Breast epithelium (tissue), 4 donors: ENCODE data around the gene SLC37A2. TPM values are rescaled to one million over a fixed set of nuclear protein-coding genes. Genes with fewer than 3 reads are reported as not detected.
"Not testable (repeated sequence)": the region's sequence is repeated elsewhere in the genome, so short reads cannot be mapped to it uniquely, and the experiment has no call there.

Experiments used
- DNase-seq, 2 donors: peaks; one replicate each; pipeline ENCODE4 v3.0.0-alpha.2; 2019; ENCODE audit warnings: low spot score in 2 of 2
- H3K27ac ChIP-seq, 2 donors: fragments of 200-600 bp; sonication (generic) in 1 of 2; one replicate each; pipeline ENCODE4 v1.5.1; 2016 to 2019; ENCODE audit warnings: mild to moderate bottlenecking in 1 of 2
- H3K27me3 ChIP-seq, 2 donors: fragments of 200-600 bp; sonication (generic) in 1 of 2; one replicate each; pipeline versions ENCODE4 v1.5.1 to v1.6.0; 2017 to 2019; ENCODE audit warnings: control low read depth in 1 of 2, mild to moderate bottlenecking in 1 of 2
- H3K36me3 ChIP-seq: fragments of 200-600 bp; one replicate; pipeline ENCODE4 v1.5.1; 2019
- H3K4me1 ChIP-seq, 2 donors: fragments of 200-600 bp; sonication (generic); one replicate each; pipeline ENCODE4 v1.5.1; 2016 to 2019; ENCODE audit warnings: control low read depth in 1 of 2
- H3K4me3 ChIP-seq, 3 donors: fragments of 200-600 bp; sonication (generic); 1 replicate in 2 of 3; 2 replicates in 1 of 3; pipeline ENCODE4 v1.5.1; 2016 to 2019; ENCODE audit warnings: mild to moderate bottlenecking in 3 of 3, moderate library complexity in 2 of 3
- H3K9me3 ChIP-seq, 2 donors: fragments of 200-600 bp; sonication (generic) in 1 of 2; one replicate each; pipeline ENCODE4 v1.5.1; 2016 to 2019; ENCODE audit warnings: control low read depth in 1 of 2
- POLR2A ChIP-seq: fragments of 450-650 bp; IDR thresholded peaks from one replicate; pipeline ENCODE4 v1.6.1; 2016; ENCODE audit warnings: antibody characterized with exemption, mild to moderate bottlenecking, moderate library complexity
- POLR2AphosphoS5 ChIP-seq, 3 donors: sonication (generic); formaldehyde crosslinking; IDR thresholded peaks; one replicate each; pipeline ENCODE4 v1.6.1; 2017; ENCODE audit warnings: antibody characterized with exemption in 3 of 3
- intact Hi-C: fragments of 100-400 bp; cut with DNase I; formaldehyde crosslinking; loops from one replicate; pipeline ENCODE4 v1.15.1; 2023; ENCODE audit warnings: low total_unique reads
- total RNA-seq, 3 donors: library from RNA; depleted of rRNA; stranded (reverse); fragments of >200 nt; gene quantifications; one replicate each; pipeline ENCODE4 v1.1.0, GENCODE V29; 2016
- TF ChIP-seq, protein P1 (sequence below), 3 donors: fragments of 450-650 bp; IDR thresholded peaks; one replicate each; pipeline ENCODE4 v1.5.1; 2016 to 2017; ENCODE audit warnings: antibody characterized with exemption in 3 of 3, mild to moderate bottlenecking in 3 of 3, moderate library complexity in 3 of 3

Gene SLC37A2
- total RNA-seq, 3 donors from 2014 or later, result 3.9 to 38.9 (median 13.6) TPM

DNA sequence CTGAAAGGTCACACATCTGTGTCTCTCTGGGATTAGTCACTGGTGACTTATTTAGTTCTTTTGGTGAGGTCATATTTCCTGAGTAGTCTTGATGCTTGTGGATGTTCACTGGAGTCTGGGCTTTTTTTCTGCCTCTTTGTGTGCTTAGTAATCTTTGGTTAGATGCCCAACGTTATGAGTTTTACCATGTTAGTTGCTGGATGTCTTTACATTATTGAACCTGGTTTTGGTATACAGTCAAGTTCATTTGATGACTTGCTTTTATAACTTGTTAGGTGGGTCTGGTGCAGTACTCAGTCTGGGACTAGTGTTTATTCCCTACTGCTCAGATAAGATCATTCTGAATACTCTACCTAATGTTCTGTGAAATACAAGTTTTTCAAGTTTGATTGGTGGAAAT, 26.2 kb upstream of the SLC37A2 start:
- Histone ChIP-seq H3K36me3 (no peaks in the 10 kb centered on the region), H3K4me3 (no peak overlapping the region), H3K9me3 (peaks cover 7 to 11% of the 10 kb centered on the region in 2 donors), H3K27me3 (no peaks in the 10 kb centered on the region), H3K4me1 (no peaks in the 10 kb centered on the region), H3K27ac (no peak overlapping the region)
- intact Hi-C loops, result no loop called here
- DNase-seq, result no peak
- TF ChIP-seq POLR2A, result no peak

- no peaks in the 10 kb centered on the region for H3K9me3 ChIP-seq
- H3K4me3 ChIP-seq, result no peak overlapping the region
- H3K4me1 ChIP-seq, result no peaks in the 10 kb centered on the region
- H3K27me3 ChIP-seq, result no peaks in the 10 kb centered on the region
- H3K27ac ChIP-seq, result no peak overlapping the region
- TF ChIP-seq, protein P1, sequence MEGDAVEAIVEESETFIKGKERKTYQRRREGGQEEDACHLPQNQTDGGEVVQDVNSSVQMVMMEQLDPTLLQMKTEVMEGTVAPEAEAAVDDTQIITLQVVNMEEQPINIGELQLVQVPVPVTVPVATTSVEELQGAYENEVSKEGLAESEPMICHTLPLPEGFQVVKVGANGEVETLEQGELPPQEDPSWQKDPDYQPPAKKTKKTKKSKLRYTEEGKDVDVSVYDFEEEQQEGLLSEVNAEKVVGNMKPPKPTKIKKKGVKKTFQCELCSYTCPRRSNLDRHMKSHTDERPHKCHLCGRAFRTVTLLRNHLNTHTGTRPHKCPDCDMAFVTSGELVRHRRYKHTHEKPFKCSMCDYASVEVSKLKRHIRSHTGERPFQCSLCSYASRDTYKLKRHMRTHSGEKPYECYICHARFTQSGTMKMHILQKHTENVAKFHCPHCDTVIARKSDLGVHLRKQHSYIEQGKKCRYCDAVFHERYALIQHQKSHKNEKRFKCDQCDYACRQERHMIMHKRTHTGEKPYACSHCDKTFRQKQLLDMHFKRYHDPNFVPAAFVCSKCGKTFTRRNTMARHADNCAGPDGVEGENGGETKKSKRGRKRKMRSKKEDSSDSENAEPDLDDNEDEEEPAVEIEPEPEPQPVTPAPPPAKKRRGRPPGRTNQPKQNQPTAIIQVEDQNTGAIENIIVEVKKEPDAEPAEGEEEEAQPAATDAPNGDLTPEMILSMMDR (IDR thresholded peaks at IDR 0.05), result no peak
- TF ChIP-seq POLR2AphosphoS5 (IDR thresholded peaks at IDR 0.05) (no peak), POLR2A (no peak)
- H3K36me3 ChIP-seq, result no peaks in the 10 kb centered on the region
- intact Hi-C loops, result no loop called here
- no peak for DNase-seq
These were observed 13.8 kb upstream of the SLC37A2 start for GRCh38 chr11:125049164-125049792.

- intact Hi-C loops, result no loop called here
- TF ChIP-seq POLR2AphosphoS5 (IDR thresholded peaks at IDR 0.05) (no peak), POLR2A (no peak)
- TF ChIP-seq, protein P1 (IDR thresholded peaks at IDR 0.05), result no peak
These were observed 11.1 kb upstream of the SLC37A2 start for GRCh38 chr11:125052047-125052446.

DNA sequence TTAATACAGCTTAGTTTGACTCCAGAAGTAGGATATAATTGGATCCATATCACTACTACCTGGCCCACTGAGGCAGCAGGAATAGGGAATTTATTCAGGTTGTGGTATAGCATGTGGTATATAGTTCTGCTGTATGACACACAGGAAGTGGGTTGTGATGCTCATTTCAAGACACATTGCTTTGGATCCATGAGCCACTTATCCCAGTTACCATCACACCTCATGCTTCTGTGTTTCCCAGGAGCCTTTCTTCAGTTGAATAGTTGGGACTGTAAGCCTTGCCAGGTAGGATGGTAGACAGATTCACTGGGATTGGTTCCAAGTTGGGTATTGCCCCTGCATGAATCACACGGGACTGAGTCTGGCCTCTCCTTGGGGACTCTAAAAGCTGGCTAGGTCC, 9.9 kb upstream of the SLC37A2 start:
- Histone ChIP-seq H3K4me1 (no peaks in the 10 kb centered on the region), H3K9me3 (no peaks in the 10 kb centered on the region), H3K4me3 (no peak overlapping the region), H3K27ac (no peak overlapping the region), H3K27me3 (no peaks in the 10 kb centered on the region), H3K36me3 (no peaks in the 10 kb centered on the region)
- DNase-seq, result no peak
- TF ChIP-seq, protein P1 (IDR thresholded peaks at IDR 0.05), result no peak
- TF ChIP-seq POLR2A, result no peak
- TF ChIP-seq POLR2AphosphoS5 (IDR thresholded peaks at IDR 0.05), result no peak
- intact Hi-C loops, result no loop called here

More at GRCh38 chr11:125052047-125052446, 11.1 kb upstream of the SLC37A2 start:
- H3K9me3 ChIP-seq, result no peaks in the 10 kb centered on the region
- no peaks in the 10 kb centered on the region for H3K4me1 ChIP-seq
- no peaks in the 10 kb centered on the region for H3K36me3 ChIP-seq
- H3K4me3 ChIP-seq, result no peak overlapping the region
- no peaks in the 10 kb centered on the region for H3K27me3 ChIP-seq
- no peak for DNase-seq
- no peak overlapping the region for H3K27ac ChIP-seq

- DNase-seq, result no peak
- intact Hi-C loops, result no loop called here
- Histone ChIP-seq H3K4me3 (no peak overlapping the region), H3K27me3 (no peaks in the 10 kb centered on the region), H3K4me1 (no peaks in the 10 kb centered on the region), H3K36me3 (no peaks in the 10 kb centered on the region), H3K27ac (peak overlapping the region in 1 of 2 donors; percentile 50), H3K9me3 (no peaks in the 10 kb centered on the region)
- no peak for TF ChIP-seq POLR2AphosphoS5 (IDR thresholded peaks at IDR 0.05)
- TF ChIP-seq POLR2A, result no peak
- TF ChIP-seq, protein P1 (IDR thresholded peaks at IDR 0.05), result no peak
These were observed 7.9 kb upstream of the SLC37A2 start for GRCh38 chr11:125055107-125055715.

GRCh38 chr11:125056111-125056510, 7.0 kb upstream of the SLC37A2 start:
- intact Hi-C loops, DNase-seq, H3K4me3 ChIP-seq: not testable (repeated sequence)

More at GRCh38 chr11:125056111-125056510, 7.0 kb upstream of the SLC37A2 start:
- not testable (repeated sequence) for H3K9me3 ChIP-seq, H3K36me3 ChIP-seq, H3K4me1 ChIP-seq, H3K27ac ChIP-seq, H3K27me3 ChIP-seq
